HFFc6 (cell line): ENCODE results near the gene TGFBR1. TPM values are rescaled to one million over a fixed set of nuclear protein-coding genes. Genes with fewer than 3 reads are reported as not detected.

Experiments
- DNase-seq: peaks from one replicate; pipeline ENCODE4 v3.0.0-alpha.2; 2018
- H3K27ac Mint-ChIP-seq: 2 replicates; pipeline ENCODE4 v1.8.0; 2020; ENCODE audit warnings: mild to moderate bottlenecking, mixed read lengths
- H3K27me3 Mint-ChIP-seq: 2 replicates; pipeline ENCODE4 v1.8.0; 2021; ENCODE audit warnings: mild to moderate bottlenecking, moderate library complexity, mixed read lengths; ENCODE audit not compliant: insufficient read depth
- H3K36me3 Mint-ChIP-seq: 2 replicates; pipeline ENCODE4 v1.8.0; 2021; ENCODE audit warnings: low read depth, mixed read lengths
- H3K4me1 Mint-ChIP-seq: 2 replicates; pipeline ENCODE4 v1.8.0; 2020; ENCODE audit warnings: low read depth, mixed read lengths
- H3K4me3 Mint-ChIP-seq: 2 replicates; pipeline ENCODE4 v1.8.0; 2020; ENCODE audit warnings: mild to moderate bottlenecking, moderate library complexity, mixed read lengths
- H3K9me3 Mint-ChIP-seq: 2 replicates; pipeline ENCODE4 v1.8.0; 2020; ENCODE audit warnings: mild to moderate bottlenecking, mixed read lengths
- CTCF ChIP-seq: fragments of 200-600 bp; sonication (generic); IDR thresholded peaks from 2 replicates; pipeline ENCODE4 v1.5.0; 2021; ENCODE audit warnings: antibody characterized with exemption, mild to moderate bottlenecking
- total RNA-seq, 6 experiments: library from RNA; stranded (reverse); fragmentation: NEBNext Ultra II Directional; extraction: Animal tissue kit (Norgen Biotek cat#: 25700); gene quantifications; 2 replicates in 1 of 6; 3 replicates in 5 of 6; pipeline ENCODE4 v1.2.3, GENCODE V29; 2021

TGFBR1 gene
- total RNA-seq, 6 experiments from 2014 or later: 28.8 to 39.1 (median 32.7) TPM

- Mint-ChIP-seq H3K36me3 (no peaks in the 10 kb centered on the region), H3K27me3 (peaks cover 2% of the 10 kb centered on the region; the same call in 1 of the 2 replicates), H3K4me1 (peaks cover 37% of the 10 kb centered on the region), H3K27ac (no peak overlapping the region), H3K4me3 (no peak overlapping the region), H3K9me3 (no peaks in the 10 kb centered on the region)
- TF ChIP-seq CTCF: no peak
- no peak for DNase-seq
Measured at GRCh38 chr9:99069075-99069474, 35.8 kb upstream of the TGFBR1 start.

GRCh38 chr9:99069546-99069945 is 35.4 kb upstream of the TGFBR1 start:
- TF ChIP-seq CTCF: no peak
- Mint-ChIP-seq H3K9me3 (no peaks in the 10 kb centered on the region), H3K4me1 (peaks cover 39% of the 10 kb centered on the region), H3K4me3 (no peak overlapping the region), H3K27ac (no peak overlapping the region), H3K36me3 (no peaks in the 10 kb centered on the region), H3K27me3 (peaks cover under 1% of the 10 kb centered on the region; the same call in 1 of the 2 replicates)
- no peak for DNase-seq

- Mint-ChIP-seq H3K27me3 (no peaks in the 10 kb centered on the region; the same call in 1 of the 2 replicates), H3K4me1 (peaks cover 46% of the 10 kb centered on the region), H3K27ac (no peak overlapping the region), H3K9me3 (no peaks in the 10 kb centered on the region), H3K4me3 (no peak overlapping the region), H3K36me3 (no peaks in the 10 kb centered on the region)
- TF ChIP-seq CTCF: no peak
- DNase-seq: no peak
Measured at GRCh38 chr9:99070681-99071080, 34.2 kb upstream of the TGFBR1 start.

- H3K4me3 Mint-ChIP-seq: no peak overlapping the region
- no peak for DNase-seq
- H3K27me3 Mint-ChIP-seq: no peaks in the 10 kb centered on the region; the same call in 1 of the 2 replicates
- H3K27ac Mint-ChIP-seq: no peak overlapping the region
- H3K4me1 Mint-ChIP-seq: peaks cover 46% of the 10 kb centered on the region
- no peaks in the 10 kb centered on the region for H3K36me3 Mint-ChIP-seq
- no peaks in the 10 kb centered on the region for H3K9me3 Mint-ChIP-seq
- no peak for TF ChIP-seq CTCF
Measured at GRCh38 chr9:99071313-99072039, 33.4 kb upstream of the TGFBR1 start.

GRCh38 chr9:99072040-99072394 is 32.9 kb upstream of the TGFBR1 start:
- H3K4me1 Mint-ChIP-seq: peaks cover 46% of the 10 kb centered on the region
- H3K36me3 Mint-ChIP-seq: no peaks in the 10 kb centered on the region
- no peaks in the 10 kb centered on the region for H3K9me3 Mint-ChIP-seq
- no peak for TF ChIP-seq CTCF
- no peak for DNase-seq
- H3K27ac Mint-ChIP-seq: no peak overlapping the region
- H3K4me3 Mint-ChIP-seq: no peak overlapping the region
- no peaks in the 10 kb centered on the region; the same call in 1 of the 2 replicates for H3K27me3 Mint-ChIP-seq
